Esophagus muscularis mucosa (tissue), 4 donors: Measurements from ENCODE around the gene FMN1.

Experiments
- EP300 ChIP-seq: sonication (generic); formaldehyde crosslinking; IDR thresholded peaks from one replicate; pipeline ENCODE4 v1.6.1; 2017; ENCODE audit warnings: antibody characterized with exemption
- POLR2A ChIP-seq: fragments of 450-650 bp; IDR thresholded peaks from one replicate; pipeline ENCODE4 v1.6.1; 2017; ENCODE audit warnings: antibody characterized with exemption, moderate library complexity, mild to moderate bottlenecking, low read depth
- POLR2AphosphoS5 ChIP-seq, 2 donors: sonication (generic); formaldehyde crosslinking; IDR thresholded peaks; one replicate each; pipeline ENCODE4 v1.6.1; 2017; ENCODE audit warnings: antibody characterized with exemption in 2 of 2
- TF ChIP-seq, protein P1 (sequence below), 3 experiments: fragments of 200-600 bp in 2 of 3; fragments of 450-650 bp in 1 of 3; sonication (generic) in 2 of 3; IDR thresholded peaks; one replicate each; pipeline ENCODE4 v1.5.1; 2017 to 2019; ENCODE audit warnings: antibody characterized with exemption in 3 of 3, mild to moderate bottlenecking in 2 of 3, moderate library complexity in 1 of 3

DNA sequence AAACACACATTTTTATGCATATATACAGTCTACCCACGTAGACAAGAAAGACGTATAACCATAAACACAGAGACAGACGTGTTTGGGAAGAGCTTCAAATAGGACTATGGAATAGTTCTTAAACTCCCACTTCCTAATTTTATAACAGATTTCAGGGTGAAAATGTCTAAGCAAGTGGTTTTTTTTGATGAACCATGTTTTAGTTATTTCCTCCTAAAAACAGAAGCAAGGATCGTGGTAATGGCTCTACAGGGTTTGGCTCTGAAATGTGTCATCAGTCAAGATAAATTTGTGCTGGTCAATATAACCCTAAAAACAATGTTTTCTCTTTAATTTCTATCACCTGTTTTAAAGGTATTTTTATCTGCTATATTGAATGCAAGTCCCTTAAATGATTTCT is 58.2 kb downstream of the FMN1 start:
- TF ChIP-seq, protein P1, sequence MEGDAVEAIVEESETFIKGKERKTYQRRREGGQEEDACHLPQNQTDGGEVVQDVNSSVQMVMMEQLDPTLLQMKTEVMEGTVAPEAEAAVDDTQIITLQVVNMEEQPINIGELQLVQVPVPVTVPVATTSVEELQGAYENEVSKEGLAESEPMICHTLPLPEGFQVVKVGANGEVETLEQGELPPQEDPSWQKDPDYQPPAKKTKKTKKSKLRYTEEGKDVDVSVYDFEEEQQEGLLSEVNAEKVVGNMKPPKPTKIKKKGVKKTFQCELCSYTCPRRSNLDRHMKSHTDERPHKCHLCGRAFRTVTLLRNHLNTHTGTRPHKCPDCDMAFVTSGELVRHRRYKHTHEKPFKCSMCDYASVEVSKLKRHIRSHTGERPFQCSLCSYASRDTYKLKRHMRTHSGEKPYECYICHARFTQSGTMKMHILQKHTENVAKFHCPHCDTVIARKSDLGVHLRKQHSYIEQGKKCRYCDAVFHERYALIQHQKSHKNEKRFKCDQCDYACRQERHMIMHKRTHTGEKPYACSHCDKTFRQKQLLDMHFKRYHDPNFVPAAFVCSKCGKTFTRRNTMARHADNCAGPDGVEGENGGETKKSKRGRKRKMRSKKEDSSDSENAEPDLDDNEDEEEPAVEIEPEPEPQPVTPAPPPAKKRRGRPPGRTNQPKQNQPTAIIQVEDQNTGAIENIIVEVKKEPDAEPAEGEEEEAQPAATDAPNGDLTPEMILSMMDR (IDR thresholded peaks at IDR 0.05), result no peak
- no peak for TF ChIP-seq POLR2AphosphoS5 (IDR thresholded peaks at IDR 0.05)
- TF ChIP-seq POLR2A, result no peak
- TF ChIP-seq EP300, result no peak
